GM21390 (cell line): ENCODE data around the gene RPE65.
A peak's percentile ranks its signal among the peaks of the same experiment; 100 is the strongest.
"Not testable (repeated sequence)": the region's sequence is repeated elsewhere in the genome, so short reads cannot be mapped to it uniquely, and the experiment has no call there.

Experiments
- ATAC-seq: cut with Tn5 transposase; IDR thresholded peaks from one replicate; pipeline ENCODE4 v1.9.1; 2021; ENCODE audit not compliant: unreplicated experiment

RPE65 gene

DNA sequence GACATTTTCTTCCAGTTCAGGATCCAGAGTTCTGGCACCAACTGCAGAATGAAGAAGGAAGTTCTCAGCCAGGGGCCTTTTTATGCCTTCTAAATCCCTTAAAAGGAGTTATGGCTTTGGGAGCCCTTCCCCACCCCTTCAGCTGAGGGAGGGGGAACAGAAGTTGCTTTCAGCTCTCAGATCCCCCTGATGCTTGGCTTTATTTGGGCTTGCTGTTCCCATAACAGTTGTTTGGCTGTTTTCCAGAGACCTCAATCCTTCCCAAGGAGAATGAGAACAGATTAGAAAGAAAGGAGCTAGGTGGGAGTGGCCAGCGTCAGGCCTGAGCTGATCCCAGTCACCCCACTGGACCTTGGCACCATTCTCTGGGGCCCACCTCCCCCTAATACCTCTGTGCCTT is at the start of gene RPE65:
Gene RPE65, minus strand, starts transcription at position 54 of the 400 bp plus-strand sequence. Its CDS starts 49 bp downstream, at position 5.
- no peak for ATAC-seq

DNA sequence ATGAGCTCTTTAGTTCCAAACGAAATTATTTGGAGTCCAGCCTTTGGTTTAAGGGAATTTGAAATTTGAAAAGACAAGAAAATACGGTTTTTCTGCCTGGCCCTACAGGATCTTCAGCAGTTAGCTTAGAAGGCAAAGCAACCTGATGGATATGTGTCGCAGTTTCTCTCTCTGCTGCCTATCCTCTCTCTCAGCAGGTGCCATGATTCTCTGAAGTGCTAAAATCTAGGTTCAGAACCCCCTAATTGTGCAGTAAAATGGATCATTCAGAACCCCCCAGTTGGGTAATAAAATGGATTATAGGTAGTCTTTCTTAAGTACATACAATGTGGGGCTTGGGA is 47.6 kb upstream of the RPE65 start:
- peak; percentile 24 for ATAC-seq

DNA sequence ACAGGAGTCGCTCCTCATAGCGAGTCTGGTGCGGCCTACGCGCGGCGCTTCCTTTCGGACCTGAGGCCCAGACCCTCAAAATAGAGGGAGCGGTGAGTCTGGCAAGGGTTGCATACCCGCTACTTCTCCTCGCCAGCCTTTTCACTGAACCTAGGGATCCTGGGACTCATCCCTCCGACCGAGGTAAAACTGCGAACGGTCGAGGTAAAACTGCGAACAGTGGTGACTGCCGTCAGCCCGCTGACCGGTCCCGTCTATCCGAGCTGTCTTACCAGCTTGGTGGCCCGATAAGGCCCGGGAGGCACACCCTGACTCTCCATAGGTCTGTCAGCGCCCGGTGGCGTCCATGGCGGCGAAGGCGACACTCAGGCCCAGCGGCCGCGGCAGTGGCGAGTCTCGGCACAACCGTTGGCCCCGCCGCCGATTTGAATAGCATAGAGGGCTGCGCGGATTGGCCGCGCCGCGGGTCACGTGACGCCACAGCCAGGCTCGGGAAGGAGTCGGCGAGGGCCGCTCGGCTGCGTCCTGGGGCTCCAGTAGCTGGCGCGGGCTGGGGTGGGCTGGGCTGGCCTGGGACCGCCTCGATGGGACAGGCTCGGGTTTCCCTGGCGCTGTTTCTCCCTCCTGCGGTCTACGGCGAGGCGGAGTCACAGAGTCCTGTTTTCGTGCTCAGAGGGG is 47.1 kb upstream of the RPE65 start, which contains the start of gene DEPDC1:
Gene DEPDC1, minus strand, starts transcription at position 403 of the 678 bp plus-strand sequence. Its CDS starts 83 bp downstream, at position 320.
- ATAC-seq, result peak; percentile 94

DNA sequence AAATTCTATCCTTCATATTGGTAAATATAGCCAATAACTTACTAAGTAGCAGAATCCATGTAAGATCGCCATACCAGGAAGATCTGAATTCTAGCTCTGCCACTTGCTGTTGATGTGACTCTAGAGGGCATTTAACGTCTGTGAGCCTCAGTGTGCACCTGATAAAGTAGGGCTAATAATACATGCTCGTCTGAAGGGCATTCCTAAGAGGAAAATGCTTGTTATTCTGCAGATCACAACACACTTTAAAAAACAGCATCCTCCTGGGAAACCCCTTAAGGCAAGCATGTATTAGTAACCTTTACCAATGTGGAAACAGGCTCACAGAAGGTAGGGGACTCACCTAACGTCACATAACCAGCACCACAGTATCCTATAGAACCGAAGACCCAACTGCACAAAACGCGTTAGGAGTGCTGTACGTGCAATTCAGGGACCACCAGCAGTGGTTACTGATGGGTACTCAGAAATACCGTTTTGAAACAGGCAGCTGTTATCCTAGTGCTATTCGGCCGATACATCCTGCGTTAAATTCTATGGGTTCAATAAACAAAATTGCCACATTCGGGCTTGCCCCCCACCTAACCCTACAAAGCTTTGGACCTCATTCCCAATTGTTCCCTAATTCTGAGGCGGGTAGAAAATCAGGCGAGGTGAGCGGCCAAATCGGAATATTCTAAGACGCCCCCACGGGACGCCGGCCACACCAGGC is 46.4 kb upstream of the RPE65 start:
- peak; percentile 18 for ATAC-seq

- no peak for ATAC-seq
Measured at GRCh38 chr1:68495532-68495931, 45.8 kb upstream of the RPE65 start.

- ATAC-seq, result no peak
Measured at GRCh38 chr1:68493193-68493592, 43.4 kb upstream of the RPE65 start.

DNA sequence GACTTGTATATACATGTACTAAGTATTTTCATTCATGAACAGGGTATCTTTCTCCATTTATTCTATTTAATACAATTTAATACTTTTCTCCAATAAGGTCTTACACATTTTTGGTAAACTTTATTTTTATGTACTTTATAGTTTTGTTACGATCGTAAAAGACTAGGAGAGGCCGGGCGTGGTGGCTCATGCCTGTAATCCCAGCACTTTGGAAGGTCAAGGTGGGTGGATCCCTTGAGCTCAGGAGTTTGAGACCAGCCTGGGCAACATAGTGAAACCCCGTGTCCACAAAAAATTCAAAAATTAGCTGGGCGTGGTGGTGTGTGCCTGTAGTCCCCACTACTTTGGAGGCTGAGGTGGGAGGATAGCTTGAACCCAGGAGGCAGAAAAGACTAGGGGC is 42.5 kb upstream of the RPE65 start:
- ATAC-seq, result not testable (repeated sequence)

DNA sequence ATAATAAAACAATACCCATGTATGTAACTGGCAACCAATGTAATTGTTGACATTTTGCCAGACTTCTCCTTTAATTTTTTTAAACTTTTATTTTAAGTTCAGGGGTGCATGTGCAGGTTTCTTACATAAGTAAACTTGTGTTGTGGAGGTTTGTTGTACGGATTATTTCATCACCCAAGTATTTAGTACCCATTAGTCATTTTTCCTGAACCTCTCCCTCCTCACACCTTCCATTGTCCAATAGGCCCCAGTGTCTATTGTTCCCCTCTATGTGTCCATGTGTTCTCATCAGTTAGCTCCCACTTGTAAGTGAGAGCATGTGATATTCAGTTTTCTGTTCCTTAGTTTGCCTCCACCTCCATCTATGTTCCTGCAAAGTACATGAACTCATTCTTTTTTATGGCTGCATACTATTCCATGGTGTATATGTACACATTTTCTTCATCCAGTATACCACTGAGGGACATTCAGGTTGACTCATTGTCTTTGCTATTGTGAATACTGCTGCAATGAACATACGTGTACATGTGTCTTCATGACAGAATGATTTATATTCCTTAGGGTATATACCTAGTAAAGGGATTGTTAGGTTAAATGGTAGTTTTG is 40.4 kb upstream of the RPE65 start:
- no peak for ATAC-seq

DNA sequence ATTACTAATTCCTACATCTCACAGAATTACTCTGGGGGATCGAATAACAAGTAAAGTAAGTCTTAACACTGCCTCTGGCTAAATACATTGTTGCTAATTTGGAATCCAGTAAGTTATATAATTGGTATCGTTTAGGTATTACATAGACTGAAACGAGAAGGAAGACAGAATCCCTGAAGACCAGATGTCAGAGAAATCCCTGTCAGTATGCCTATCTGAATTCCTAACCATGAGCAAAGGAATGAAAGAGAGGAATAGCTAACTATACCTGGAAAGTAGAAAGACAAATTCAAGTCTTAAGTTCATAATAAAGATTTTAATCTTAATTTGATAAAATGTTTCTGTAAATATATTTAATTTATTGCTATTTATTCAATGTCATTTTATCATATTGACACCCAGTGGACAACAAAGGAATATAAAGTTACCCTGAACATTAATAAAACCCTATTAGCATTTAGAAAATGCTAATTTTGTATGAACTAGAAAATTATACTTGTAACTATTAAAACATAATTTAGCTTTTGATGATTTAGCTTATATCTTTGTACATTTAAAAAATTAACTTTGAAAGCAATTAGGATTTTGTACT is 35.8 kb upstream of the RPE65 start:
- no peak for ATAC-seq

- no peak for ATAC-seq
Measured at GRCh38 chr1:68484618-68485017, 34.9 kb upstream of the RPE65 start.

GRCh38 chr1:68481041-68481440 is 31.3 kb upstream of the RPE65 start:
- ATAC-seq, result no peak

GRCh38 chr1:68479501-68479900 is 29.7 kb upstream of the RPE65 start:
- no peak for ATAC-seq

DNA sequence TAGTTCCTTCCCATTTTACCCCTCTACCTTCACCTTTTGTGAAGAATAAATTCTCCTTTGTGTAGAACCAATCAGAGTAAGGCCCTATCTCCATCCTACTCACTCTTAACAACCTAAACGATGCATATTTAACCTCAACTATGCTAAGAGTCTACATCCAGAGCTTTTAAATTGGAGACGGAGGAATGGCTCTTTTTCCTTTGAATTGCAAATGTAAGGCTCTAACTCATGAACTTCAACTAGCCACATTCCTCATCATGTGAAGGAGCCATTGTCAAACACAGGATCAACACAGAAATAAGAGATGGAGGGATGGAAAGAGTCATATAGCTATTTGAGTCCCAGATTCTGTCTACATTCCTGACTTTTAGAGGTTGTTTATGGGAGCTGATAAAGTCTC is 28.9 kb upstream of the RPE65 start:
- no peak for ATAC-seq

DNA sequence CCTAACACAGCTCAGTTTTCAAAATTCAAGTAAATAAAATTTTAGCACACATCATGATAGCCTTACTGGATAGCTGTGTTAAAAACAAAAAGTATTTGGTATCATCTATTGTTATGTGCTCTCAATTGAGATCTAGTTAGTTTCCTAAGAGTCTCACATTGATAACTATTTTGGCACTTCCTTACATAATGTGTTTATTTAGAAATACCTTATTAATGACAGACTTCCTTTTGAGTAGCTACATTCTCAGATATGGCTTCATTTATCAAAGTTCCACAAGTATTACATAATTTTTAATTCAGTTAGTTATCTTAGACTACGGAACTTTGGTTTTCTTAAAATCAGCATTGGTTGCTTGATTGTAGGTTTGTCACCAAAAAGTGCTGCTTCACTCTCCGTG is 26.9 kb upstream of the RPE65 start:
- not testable (repeated sequence) for ATAC-seq

DNA sequence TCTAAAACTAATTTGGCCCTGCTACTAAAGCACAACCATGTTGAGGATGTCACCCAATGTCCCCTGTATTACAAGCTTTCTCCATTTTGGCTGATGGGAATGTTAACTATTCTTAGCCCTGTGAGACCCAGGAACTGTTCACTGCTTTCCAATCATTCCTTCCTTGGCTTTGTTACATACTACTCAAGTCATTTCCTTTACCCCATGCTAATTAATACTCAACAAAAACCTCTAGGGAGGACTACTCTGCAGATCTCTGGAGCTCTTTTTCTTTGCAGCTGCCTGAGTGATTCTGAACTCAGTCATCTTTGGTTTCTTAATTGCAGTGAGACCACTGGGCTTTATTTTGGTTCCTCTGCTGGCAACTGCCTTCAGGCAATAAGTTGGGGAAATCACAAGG is 23.3 kb upstream of the RPE65 start:
- ATAC-seq, result no peak

GRCh38 chr1:68470388-68470970 is 20.7 kb upstream of the RPE65 start:
- ATAC-seq, result no peak

- no peak for ATAC-seq
Measured at GRCh38 chr1:68464891-68465290, 15.1 kb upstream of the RPE65 start.

DNA sequence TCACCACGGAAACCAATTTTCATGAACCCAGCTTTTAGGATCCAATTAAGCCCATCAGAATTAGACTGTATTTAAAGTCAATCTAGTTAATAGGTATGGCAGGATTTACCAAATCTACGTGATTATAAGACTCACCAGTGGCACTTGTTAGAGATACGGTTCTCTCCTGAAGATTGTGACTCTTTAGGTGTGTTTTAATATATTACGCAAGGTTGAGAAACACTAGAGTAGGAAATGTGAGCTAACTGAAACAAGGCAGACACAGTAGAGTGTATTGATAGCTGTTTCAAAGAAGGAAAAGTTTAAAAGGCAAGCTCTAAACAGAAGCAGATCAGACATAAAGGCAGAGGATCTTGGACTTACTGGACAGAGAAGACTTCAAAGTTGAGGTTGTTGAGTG is 11.2 kb upstream of the RPE65 start:
- ATAC-seq, result no peak

GRCh38 chr1:68459796-68460195 is 10.0 kb upstream of the RPE65 start:
- no peak for ATAC-seq

DNA sequence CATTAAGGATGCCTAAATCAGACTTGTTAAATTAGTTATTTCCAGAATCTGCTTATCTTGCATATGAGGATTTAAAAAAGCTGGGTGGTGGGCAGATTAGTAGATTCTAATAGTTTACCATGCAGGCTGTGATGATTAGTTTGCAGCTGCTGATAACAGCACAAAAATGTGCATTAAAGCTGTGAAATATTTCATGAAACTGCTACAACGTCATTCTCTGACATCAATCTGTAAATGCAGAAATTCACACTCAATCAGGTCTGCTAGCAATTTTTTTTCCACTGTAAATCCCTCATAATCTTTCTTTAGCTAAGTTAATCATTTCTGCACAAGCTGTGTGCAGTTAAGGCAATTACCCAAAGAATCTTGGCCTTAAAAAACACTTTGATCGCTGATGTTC is 9.3 kb upstream of the RPE65 start:
- ATAC-seq, result no peak

GRCh38 chr1:68456202-68456601 is 6.4 kb upstream of the RPE65 start:
- no peak for ATAC-seq
